AG08395 (cell line): Measurements from ENCODE around the gene TBC1D4.
"Not testable (repeated sequence)": the region's sequence is repeated elsewhere in the genome, so short reads cannot be mapped to it uniquely, and the experiment has no call there.

ENCODE experiments used
- DNase-seq: peaks from one replicate; pipeline ENCODE4 v3.0.0; 2012; ENCODE audit warnings: mixed read lengths, low spot score

The TBC1D4 gene

GRCh38 chr13:75445717-75446499 lies 36.1 kb downstream of the TBC1D4 start:
- DNase-seq: no peak

DNA sequence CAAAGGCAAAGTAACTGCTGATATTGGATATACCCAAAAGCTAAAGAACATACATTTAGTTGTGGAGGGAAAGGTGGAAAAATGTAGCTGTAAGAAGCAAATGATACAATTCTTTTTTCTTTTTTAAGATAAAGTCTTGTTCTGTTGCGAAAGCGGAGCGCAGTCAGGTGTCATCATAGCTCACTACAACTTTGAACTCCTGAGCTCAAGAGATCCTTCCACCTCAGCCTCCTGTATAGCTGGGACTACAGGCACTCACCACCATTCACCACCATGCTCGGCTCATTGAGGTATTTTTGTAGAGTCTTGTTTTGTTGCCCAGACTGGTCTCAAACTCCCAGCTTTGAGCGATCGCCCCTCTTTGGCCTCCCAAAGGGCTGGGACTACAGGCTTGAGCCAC lies 38.0 kb downstream of the TBC1D4 start:
- DNase-seq: no peak

GRCh38 chr13:75443356-75443958 lies 38.5 kb downstream of the TBC1D4 start:
- no peak for DNase-seq

DNA sequence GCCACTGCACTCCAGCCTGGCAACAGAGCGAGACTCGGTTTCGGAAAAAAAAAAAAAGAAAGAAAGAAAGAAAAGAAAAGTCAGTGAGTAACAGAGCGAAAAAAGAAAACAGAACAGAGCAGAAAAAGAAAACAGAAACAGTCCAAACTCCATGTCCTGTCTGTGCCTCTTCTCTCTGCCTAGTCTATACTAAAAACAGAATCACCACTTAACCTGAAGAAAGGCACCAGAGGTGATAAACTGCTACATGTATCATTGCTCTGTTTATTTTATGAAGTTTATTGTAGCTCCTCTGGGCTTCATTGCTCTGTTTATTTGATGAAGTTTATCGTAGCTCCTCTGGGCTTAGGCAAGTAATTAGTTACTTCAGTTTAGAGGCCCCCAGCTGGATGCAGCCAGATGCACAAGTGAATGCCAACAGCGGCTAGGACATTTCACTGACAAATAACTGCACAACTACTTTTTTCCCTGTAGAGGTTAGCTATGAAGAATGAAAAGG lies 39.2 kb downstream of the TBC1D4 start:
- DNase-seq: no peak

GRCh38 chr13:75440100-75440499 lies 41.9 kb downstream of the TBC1D4 start:
- DNase-seq: no peak

DNA sequence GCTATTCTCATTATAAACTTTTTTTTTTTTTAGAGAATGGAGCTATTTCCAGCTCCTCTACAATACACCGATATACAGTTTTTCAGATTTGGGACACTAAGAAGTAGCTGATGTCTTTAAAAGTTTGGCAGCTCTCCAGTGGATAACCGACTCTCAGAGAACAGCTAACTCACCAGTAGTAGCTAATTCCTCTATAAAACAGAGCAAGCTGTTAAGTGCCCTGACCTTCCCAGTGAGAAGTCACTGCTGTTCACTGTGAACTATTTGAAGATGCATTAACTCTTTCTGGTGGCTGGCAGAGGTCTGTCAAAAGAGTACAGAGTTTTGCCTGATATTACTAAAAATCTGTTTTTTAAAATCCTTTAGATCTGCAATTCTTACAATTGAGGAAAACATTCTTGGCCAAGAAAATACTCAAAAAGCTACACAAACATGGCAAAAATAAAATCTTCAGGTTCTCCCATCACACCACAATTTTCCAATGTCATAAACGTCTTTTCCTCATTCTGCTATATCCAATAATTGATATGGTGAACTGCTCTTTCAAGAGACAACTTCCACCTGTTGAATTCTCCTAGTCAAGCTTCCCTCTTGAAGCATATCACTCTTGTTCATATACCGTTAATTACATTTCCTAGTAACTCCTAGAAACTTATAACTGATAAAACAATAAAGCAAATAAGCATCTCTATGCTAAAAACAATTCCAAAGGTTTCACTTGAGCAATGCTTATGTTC lies 44.2 kb downstream of the TBC1D4 start:
- peak; percentile 20 for DNase-seq

DNA sequence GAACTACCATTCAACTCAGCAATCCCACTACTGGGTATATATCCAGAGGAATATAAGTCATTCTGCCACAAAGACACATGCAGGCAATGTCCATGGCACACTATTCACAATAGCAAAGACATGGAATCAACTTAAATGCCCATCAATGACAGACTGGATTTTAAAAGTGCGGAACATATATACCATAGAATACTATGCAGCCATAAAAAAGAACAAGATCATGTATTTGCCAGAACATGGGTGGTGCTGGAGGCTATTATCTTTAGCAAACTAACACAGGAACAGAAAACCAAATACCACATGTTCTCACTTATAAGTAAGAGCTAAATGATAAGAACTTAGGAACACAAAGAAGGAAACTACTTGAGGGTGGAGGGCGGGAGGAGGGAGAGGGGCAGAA lies 47.8 kb downstream of the TBC1D4 start:
- not testable (repeated sequence) for DNase-seq

DNA sequence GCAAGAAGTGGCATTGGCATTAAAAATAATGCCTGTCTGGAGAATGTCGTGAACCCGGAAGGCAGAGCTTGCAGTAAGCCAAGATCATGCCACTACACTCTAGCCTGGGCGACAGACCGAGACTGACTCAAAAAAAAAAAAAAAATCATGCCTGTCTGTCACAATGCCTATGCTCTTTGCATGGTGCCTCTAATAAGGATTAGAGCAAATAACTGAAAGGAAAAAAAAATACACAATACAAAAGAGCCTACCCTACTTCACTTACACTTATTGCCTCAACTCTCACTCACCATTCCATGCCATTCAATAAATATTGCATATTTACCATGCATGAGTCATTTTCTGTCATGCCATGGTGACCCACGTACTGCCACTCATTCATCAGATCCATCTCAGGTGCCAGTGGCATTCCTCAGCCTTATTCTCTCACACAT lies 49.1 kb downstream of the TBC1D4 start:
- no peak for DNase-seq

DNA sequence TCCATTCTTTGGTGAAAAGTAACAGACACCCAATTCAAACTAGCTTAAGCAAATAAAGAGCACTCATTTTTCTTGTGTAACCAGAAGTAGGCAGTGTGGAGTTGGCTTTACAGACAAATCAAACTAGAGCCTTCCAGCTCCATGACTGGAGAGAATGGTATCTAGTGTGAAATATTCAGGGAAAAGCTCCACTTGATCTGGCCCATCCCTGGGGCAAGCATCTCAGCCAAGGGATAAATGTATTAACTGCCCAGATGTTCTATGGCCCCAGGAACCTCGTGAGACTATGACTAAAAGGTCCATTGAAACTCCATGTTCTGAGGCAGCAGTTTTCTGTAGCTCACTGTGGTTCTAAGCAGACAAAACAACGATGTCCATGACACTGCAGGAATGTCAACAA lies 49.9 kb downstream of the TBC1D4 start:
- DNase-seq: peak; percentile 31

DNA sequence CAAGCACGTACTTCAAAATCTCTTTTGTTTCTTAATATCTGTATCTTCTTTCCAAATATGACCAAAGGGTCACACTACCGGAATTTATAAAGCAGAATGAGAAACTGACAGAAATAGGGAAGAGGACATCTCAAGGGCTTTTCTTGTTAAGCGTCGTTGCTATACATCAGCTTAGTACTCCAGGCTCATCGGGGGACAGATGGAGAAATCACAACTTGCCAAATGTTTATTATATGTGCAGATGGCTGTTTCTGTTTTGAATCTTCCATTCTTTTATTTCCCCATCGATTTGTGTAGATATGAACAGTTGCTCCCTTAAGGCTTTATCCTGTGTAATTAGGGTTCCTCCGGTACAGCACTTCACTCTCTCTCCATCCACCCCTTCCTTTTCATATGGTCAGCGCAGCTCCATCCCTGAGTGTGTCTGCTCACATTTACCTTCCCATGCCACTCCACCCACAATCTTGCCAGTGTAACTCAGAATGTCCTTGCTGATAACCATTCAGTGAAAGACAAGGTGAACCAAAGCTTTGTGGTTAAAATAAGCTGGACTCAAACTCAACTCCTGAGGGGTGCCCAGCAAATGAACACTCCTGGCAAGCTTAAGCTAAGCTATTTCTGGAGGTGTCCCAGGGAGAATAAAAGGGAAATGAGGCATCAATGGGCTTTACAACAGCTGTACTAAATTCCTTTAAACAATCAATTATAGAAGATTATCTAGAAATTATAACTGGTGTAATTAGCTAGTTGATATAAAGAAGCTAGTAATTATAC lies 51.3 kb downstream of the TBC1D4 start:
- DNase-seq: no peak

DNA sequence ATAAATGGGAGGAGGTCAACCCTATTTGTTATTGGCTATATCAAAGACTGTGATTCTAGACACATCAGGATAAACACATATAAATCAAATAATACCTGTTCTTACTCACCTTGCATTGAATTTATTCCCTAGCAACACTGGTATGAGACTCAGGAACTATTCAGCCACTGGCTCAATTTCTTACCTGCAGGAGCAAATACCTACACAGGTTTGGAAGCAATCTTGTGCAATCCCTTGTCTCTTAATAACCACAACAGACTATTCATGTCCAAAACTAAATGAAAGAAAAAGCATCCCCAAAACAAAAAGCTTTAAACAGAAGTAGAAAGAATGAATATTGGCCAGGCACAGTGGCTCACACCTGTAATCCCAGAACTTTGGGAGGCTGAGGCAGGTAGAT lies 55.5 kb downstream of the TBC1D4 start:
- no peak for DNase-seq

DNA sequence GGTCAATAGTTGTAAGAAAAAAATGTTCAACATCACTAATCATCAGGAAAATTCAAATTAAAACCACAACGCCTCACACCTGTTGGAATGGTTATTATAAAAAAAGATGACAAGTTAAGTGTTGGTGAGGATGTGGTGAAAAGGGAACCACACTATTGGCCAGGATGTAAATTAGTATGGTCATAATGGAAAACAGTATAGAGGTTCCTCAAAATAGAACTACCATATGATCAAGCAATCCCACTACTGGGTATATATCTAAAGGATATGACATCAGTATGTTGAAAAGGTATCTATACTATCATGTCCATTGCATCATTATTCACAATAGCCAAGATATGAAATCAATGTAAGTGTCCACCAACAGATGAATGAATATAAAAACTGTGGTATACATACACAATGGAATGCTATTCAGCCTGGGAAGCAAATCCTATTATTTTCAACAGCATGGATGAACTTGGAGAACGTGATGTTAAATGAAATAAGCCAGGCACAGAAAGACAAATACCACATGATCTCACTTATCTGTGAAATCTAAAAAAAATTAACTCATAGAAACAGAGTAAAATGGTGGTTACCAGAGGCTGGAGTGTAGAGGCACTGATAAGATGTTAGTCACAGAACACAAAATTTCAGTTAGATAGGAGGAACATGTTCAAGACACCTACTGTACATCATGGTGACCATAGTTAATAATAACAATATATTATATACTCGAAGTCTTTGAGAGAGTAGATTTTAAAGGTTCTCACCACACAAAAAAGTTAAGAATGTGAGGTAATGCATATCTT lies 56.6 kb downstream of the TBC1D4 start:
- DNase-seq: no peak

- no peak for DNase-seq
Observed at GRCh38 chr13:75423946-75424345, 58.0 kb downstream of the TBC1D4 start.

DNA sequence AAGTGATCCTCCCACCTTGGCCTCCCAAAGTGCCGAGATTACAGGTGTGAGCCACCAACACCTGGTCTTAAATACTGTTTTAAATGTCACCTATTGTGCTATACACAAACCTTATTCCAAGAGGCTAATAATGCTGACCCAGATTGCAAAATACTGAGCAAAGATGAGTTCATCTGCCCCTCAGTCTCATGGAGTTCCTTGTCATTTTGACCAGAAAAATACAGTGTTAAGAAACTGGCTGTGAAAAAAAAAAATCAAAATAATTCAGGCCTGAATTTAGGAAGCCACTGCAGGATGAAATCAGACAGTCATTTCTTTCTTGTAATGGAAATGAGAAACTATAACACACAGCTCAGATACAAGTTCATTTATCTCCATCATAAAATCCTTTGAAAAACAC lies 59.9 kb downstream of the TBC1D4 start:
- DNase-seq: no peak

- DNase-seq: no peak
Observed at GRCh38 chr13:75421133-75421532, 60.8 kb downstream of the TBC1D4 start.

DNA sequence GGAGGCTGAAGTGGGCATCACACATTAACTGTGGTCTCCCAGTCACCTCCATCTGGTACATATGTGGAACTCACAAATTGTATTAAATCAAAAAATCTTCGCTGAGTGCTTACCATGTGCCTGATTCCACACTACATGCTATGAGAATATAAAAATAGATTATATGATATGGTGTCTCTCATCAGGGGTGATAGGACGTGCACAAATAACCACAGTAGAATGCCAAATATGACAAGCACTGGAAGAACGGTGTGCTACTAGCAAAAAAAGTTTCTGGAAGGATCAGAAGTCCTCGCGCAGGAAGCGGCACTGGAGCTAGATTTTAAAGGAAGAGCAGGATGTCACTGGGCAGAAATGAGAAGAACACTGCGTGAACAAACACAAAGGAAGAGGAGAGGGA lies 62.3 kb downstream of the TBC1D4 start:
- no peak for DNase-seq

GRCh38 chr13:75418997-75419396 lies 63.0 kb downstream of the TBC1D4 start:
- no peak for DNase-seq

GRCh38 chr13:75418186-75418843 lies 63.7 kb downstream of the TBC1D4 start:
- DNase-seq: no peak

DNA sequence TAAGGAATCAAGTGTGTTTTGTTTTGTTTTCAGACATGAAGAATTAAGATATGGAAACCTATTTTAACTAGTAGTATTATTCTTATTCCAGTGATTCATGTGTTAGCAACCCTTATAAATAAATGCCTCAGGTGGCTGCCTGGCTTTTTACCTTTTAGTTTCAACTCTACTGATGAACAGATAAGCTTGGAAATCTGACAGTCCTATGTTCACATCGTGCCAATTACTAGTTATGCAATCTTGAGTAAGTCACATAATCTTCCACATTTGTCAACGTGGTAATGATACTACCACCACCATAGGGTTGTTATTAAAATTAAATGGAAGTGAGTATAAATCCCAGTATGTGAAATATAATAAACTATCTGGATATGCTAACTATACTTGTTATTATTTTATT lies 64.3 kb downstream of the TBC1D4 start:
- DNase-seq: no peak

- DNase-seq: no peak
Observed at GRCh38 chr13:75417012-75417384, 65.0 kb downstream of the TBC1D4 start.
